ENCODE measurements around the gene RAP1GAP2.

Gene RAP1GAP2

GRCh38 chr17:2797637-2798036 is 1.4 kb downstream of the RAP1GAP2 start:
- CTCF ChIA-PET = interaction anchor here (1.1 kb wide), 1 partner anchor 11 kb away, joined by 5 read pairs; no protein-coding TSS in a partner anchor
- H3K27ac ChIP-seq (ENCODE audit: extremely low read depth, low read depth, low read length) = no peak overlapping the region
- no peaks in the 10 kb centered on the region for H3K36me3 ChIP-seq (ENCODE audit: control insufficient read depth in 2 of 2, insufficient read depth in 1 of 2, low read length in 2 of 2)
- POLR2A ChIA-PET = no interaction called here
- no peaks in the 10 kb centered on the region for H3K9me3 ChIP-seq (ENCODE audit: control insufficient read depth, insufficient read depth, low read depth, low read length)
- TF ChIP-seq ZNF274 (IDR thresholded peaks at IDR 0.05; ENCODE audit: low read length) (no peak), ZNF274 (tag by site-specific recombination; IDR thresholded peaks at IDR 0.05; ENCODE audit: borderline replicate concordance) (no peak), ZSCAN16 (tag by site-specific recombination; IDR thresholded peaks at IDR 0.05) (no peak), ZNF548 (tag by site-specific recombination; IDR thresholded peaks at IDR 0.05) (no peak), KLF1 (tag by site-specific recombination; IDR thresholded peaks at IDR 0.05) (peak; percentile 47)
- no peaks in the 10 kb centered on the region for H3K4me1 ChIP-seq (ENCODE audit: control insufficient read depth, insufficient read depth, low read length)
- no peak overlapping the region for H3K4me3 ChIP-seq (ENCODE audit: low read depth, low read length)

- ChIA-PET CTCF (interaction anchor here (1.1 kb wide), 1 partner anchor 12 kb away, joined by 5 read pairs; no protein-coding TSS in a partner anchor), POLR2A (no interaction called here)
These were observed 1.9 kb downstream of the RAP1GAP2 start for GRCh38 chr17:2798188-2798587.

GRCh38 chr17:2798678-2799077 is 2.4 kb downstream of the RAP1GAP2 start:
- CTCF ChIA-PET = no interaction called here
- Histone ChIP-seq H3K9me3 (ENCODE audit: control insufficient read depth, insufficient read depth, low read depth, low read length) (no peaks in the 10 kb centered on the region), H3K4me1 (ENCODE audit: control insufficient read depth, insufficient read depth, low read length) (no peaks in the 10 kb centered on the region), H3K36me3 (ENCODE audit: control insufficient read depth in 2 of 2, insufficient read depth in 1 of 2, low read length in 2 of 2) (no peaks in the 10 kb centered on the region), H3K27ac (ENCODE audit: extremely low read depth, low read depth, low read length) (no peak overlapping the region), H3K4me3 (ENCODE audit: low read depth, low read length) (no peak overlapping the region)
- TF ChIP-seq ZFP41 (tag by site-specific recombination; IDR thresholded peaks at IDR 0.05; ENCODE audit: borderline replicate concordance) (no peak), ZFHX2 (tag by site-specific recombination; conservative IDR thresholded peaks at IDR 0.05) (peak; percentile 87), ZNF274 (IDR thresholded peaks at IDR 0.05; ENCODE audit: low read length) (no peak), ZNF274 (tag by site-specific recombination; IDR thresholded peaks at IDR 0.05; ENCODE audit: borderline replicate concordance) (no peak), KLF1 (tag by site-specific recombination; IDR thresholded peaks at IDR 0.05) (peak; percentile 75; the same call in 1 of the 2 replicates), ZNF404 (tag by site-specific recombination; IDR thresholded peaks at IDR 0.05) (no peak), EGR2 (tag by site-specific recombination; IDR thresholded peaks at IDR 0.05; ENCODE audit: low read depth) (peak; percentile 85)
- POLR2A ChIA-PET = no interaction called here

More at GRCh38 chr17:2798188-2798587, 1.9 kb downstream of the RAP1GAP2 start:
- Histone ChIP-seq H3K27ac (ENCODE audit: extremely low read depth, low read depth, low read length) (no peak overlapping the region), H3K9me3 (ENCODE audit: control insufficient read depth, insufficient read depth, low read depth, low read length) (no peaks in the 10 kb centered on the region), H3K4me1 (ENCODE audit: control insufficient read depth, insufficient read depth, low read length) (no peaks in the 10 kb centered on the region), H3K36me3 (ENCODE audit: control insufficient read depth in 2 of 2, insufficient read depth in 1 of 2, low read length in 2 of 2) (no peaks in the 10 kb centered on the region), H3K4me3 (ENCODE audit: low read depth, low read length) (no peak overlapping the region)
- no peak for TF ChIP-seq ZFP41 (tag by site-specific recombination; IDR thresholded peaks at IDR 0.05; ENCODE audit: borderline replicate concordance)
- TF ChIP-seq ZNF423 (tag by site-specific recombination; IDR thresholded peaks at IDR 0.05) = no peak

GRCh38 chr17:2799653-2800052 is 3.4 kb downstream of the RAP1GAP2 start:
- Histone ChIP-seq H3K9me3 (ENCODE audit: control insufficient read depth, insufficient read depth, low read depth, low read length) (no peaks in the 10 kb centered on the region), H3K4me3 (ENCODE audit: low read depth, low read length) (no peak overlapping the region), H3K36me3 (ENCODE audit: control insufficient read depth in 2 of 2, insufficient read depth in 1 of 2, low read length in 2 of 2) (no peaks in the 10 kb centered on the region), H3K4me1 (ENCODE audit: control insufficient read depth, insufficient read depth, low read length) (no peaks in the 10 kb centered on the region), H3K27ac (ENCODE audit: extremely low read depth, low read depth, low read length) (no peak overlapping the region)
- ChIA-PET CTCF (interaction anchor here (0.6 kb wide), 1 partner anchor 112 kb away, joined by 5 read pairs; no protein-coding TSS in a partner anchor), POLR2A (no interaction called here)
- TF ChIP-seq ZNF514 (tag by site-specific recombination; IDR thresholded peaks at IDR 0.05) (no peak), PATZ1 (tag by site-specific recombination; IDR thresholded peaks at IDR 0.05) (no peak), KLF1 (tag by site-specific recombination; IDR thresholded peaks at IDR 0.05) (no peak), ZNF580 (tag by site-specific recombination; IDR thresholded peaks at IDR 0.05) (no peak), ZNF404 (tag by site-specific recombination; IDR thresholded peaks at IDR 0.05) (no peak), ZIC2 (tag by site-specific recombination; IDR thresholded peaks at IDR 0.05) (no peak), HIC1 (tag by site-specific recombination; IDR thresholded peaks at IDR 0.05) (no peak), ZNF16 (tag by site-specific recombination; IDR thresholded peaks at IDR 0.05; ENCODE audit: low read depth) (no peak), KLF7 (tag by site-specific recombination; IDR thresholded peaks at IDR 0.05; ENCODE audit: borderline replicate concordance) (no peak), SALL2 (tag by site-specific recombination; IDR thresholded peaks at IDR 0.05; ENCODE audit: borderline replicate concordance) (no peak), ZNF354C (tag by site-specific recombination; IDR thresholded peaks at IDR 0.05; ENCODE audit: borderline replicate concordance, low read depth) (no peak), ZNF239 (tag by site-specific recombination; IDR thresholded peaks at IDR 0.05) (no peak), ZNF112 (tag by site-specific recombination; IDR thresholded peaks at IDR 0.05) (no peak)
